ENCODE measurements around the gene NACA2.
"Not testable (repeated sequence)": the region's sequence is repeated elsewhere in the genome, so short reads cannot be mapped to it uniquely, and the experiment has no call there.

The NACA2 gene

GRCh38 chr17:61598014-61598413 lies 7.0 kb upstream of the NACA2 start:
- no peak for DNase-seq

DNA sequence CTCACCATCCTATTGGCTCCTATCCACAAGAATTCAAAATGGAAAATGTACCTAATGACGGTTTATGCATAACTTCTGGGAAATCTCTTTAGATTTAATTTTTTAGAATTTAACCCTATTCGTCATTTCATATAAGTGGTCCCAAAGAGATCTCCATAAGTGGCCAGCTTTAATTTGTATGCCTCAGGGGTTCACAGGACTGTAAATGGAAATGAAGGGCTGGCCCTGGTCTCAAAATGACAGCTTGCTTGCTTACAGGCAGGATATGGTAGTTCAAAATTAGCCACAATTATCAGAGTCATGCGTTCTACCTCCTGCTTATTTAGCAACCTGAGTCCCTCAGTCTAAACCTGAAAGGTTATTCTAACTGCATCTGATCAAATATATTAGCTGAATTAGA lies 6.6 kb upstream of the NACA2 start:
- no peak for DNase-seq

DNA sequence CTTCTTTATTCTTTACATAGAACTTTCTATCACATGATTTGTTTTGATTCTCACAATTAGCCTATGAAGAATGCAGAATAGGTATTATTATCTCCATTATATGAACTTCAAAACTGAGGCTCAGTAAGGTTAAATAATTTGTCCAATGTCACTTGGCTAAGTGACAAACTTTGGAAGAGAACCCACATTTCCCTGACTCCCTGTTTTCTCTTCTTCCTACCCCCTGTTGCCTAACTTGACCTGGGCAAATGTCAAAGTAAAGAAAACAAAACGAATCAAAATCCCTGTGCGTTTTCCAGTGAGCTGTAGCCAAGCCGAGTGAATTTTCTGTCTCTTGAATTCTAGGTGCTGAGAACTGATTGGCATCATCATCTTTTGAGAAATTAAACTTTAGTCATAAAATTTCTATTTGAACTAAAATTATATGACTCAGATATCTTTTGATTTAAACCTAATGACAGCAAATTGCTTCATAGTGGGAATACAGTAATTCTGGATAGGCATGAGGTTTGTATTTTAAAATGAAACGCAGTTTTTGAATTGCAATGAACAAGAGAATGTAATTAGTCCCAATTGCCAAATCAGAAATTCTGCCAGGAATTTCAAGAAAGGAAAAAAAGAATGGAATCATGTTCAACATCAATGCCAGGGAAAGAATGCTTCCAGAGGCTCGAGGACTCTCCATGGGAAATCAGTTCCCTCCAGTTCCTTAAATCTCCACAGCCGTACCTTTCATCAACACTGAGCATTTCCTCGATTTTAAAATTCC lies 4.6 kb upstream of the NACA2 start:
- no peak for DNase-seq

GRCh38 chr17:61594294-61594825 lies 3.3 kb upstream of the NACA2 start:
- DNase-seq, result no peak

- no peak for DNase-seq
These were observed 2.4 kb upstream of the NACA2 start for GRCh38 chr17:61593426-61593825.

DNA sequence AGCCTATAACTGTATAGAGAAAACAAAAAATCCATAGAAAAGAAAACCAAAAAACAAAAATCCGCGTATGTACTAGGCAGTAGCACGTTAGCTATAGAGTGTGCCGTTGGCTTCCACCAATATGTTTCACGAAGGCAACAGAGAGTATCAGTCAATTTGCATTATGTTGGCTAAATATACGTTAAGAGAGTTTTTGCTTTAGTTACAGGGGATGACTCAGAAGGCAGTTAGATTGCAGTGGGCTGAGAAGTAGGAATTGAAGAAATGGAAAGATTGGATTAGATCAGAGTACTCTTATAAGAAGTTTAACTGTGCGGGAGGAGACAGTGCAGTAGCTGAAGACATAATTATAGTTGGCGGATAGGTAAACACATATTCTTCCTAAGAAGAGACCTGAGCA lies 911 bp upstream of the NACA2 start:
- DNase-seq, result no peak

DNA sequence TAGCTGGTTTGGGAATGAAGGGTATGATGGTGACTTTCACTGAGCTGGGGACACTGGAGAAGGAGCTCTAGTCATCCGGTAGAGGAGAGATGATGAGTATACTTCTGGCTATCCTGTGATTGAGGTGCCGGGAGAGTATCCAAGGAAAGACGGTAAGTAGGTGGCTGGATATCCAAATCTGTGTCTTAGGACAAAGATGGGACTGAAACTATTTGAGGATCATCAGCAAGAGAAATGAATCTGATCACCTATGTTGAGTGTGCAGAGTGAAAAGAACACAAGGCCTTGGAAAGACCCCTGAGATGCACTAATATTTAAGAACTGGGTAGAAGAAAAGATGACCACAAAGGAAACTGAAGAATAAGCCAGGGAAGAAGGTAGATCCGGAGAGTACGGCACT lies 1.0 kb downstream of the NACA2 start:
- no peak for DNase-seq

- no peak for DNase-seq
These were observed 3.0 kb downstream of the NACA2 start for GRCh38 chr17:61587807-61588660.

DNA sequence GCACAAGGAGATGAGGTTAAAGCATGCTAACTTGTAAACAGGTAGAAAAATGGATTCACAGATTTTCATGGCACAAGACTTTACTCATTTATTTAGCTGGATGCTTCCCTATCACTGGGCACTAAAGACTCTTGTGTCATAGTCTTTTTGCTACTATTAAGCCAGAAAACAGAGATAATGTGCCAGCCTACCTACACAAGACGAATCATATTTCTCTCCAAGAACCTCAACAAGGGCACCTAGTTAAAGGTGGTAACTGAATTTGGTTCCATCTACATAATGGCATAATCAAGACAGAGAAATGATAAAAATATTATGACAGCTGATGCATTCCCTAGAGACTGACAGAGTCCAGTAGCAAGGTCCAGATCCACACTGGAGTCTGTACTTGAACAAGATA lies 3.8 kb downstream of the NACA2 start:
- DNase-seq, result no peak

DNA sequence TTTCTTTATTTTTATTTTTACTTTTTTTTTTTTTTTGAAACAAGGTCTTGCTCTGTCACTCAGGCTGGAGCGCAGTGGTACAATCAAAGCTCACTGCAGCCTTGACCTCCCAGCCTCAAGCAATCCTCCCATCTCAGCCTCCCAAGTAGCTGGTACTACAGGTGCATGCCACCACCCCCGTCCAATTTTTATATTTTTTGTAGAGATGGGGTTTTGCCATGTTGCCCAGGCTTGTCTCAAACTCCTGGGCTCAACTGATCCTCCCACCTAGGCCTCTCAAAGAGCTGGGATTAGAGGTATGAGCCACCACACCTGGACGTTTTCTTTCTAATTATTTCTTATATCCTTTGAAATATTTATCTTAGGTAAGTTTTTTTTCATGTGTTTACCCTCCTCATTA lies 4.4 kb downstream of the NACA2 start:
- not testable (repeated sequence) for DNase-seq

- no peak for DNase-seq
These were observed 4.9 kb downstream of the NACA2 start for GRCh38 chr17:61586031-61586566.

DNA sequence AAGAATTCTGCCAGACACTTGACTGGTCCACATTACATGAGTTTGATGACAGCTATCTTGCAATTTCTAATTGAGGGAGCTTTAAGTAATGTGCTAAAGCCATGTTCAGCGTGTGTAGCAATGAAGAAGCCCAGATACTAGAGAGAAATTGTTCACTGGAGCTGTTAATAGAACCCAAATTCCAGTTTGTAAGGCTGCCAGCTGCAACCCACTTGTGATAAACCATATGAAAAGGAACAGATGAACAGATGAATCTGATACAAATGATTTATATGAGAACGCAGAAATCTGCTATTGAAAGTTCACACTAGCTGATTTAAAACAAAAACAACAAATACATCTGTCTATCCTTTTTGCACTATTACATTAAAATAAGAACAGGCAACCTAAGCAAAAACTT lies 6.2 kb downstream of the NACA2 start:
- no peak for DNase-seq

DNA sequence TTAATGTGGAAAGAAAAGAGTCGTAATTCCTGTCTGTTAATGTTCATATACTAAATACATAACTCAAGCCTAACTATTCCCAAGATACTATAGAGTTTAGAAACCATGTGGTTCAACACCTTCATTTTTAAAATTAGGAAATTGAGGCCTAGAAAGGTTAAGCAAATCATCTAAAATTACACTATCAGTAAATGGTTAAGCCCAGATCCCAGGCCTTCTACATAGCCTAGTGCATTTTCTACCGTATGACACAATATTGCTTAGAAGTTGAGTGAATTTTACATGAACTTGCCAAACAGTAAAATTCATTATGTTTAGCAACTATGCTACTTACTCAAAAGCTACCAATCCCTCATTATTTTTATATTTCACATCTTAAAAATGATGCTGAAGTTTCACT lies 6.8 kb downstream of the NACA2 start:
- no peak for DNase-seq

GRCh38 chr17:61583660-61584264 lies 7.3 kb downstream of the NACA2 start:
- DNase-seq, result no peak

DNA sequence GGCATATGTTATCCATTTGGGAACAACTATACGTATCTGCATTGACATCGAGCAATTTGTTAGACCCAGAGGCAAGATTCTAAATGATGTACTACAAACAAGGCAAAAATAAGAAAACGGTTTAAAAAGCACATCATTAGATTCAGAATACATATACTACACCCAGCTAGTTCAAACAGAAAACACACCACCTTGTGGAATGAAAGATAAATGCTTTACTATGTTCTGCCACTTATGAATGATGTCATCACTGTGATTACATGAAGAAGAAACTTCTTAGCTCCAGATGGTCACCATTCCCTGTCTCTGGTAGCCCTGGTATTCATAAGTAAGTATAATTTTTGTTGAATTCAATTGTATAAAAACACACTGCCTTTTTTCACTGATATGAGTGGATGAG lies 7.8 kb downstream of the NACA2 start:
- peak; percentile 64 for DNase-seq

DNA sequence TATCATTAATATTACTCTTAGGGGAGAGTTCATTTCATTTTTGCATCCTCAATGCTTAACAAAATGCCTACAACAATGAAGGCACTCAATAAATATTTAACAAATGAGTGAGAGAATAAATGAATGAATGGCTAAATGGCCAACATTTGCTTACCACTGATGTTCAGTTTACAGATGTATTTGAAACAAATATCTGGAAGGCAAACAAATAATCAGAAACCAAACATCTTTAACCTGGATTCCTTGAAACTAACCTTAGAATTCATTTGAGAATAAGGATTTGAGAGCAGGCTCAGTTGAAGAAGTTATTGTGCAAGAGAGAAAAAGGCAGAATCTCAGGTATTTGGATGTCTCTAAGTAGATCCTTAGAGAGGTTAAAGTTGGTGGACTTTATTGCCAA lies 8.4 kb downstream of the NACA2 start:
- DNase-seq, result no peak

DNA sequence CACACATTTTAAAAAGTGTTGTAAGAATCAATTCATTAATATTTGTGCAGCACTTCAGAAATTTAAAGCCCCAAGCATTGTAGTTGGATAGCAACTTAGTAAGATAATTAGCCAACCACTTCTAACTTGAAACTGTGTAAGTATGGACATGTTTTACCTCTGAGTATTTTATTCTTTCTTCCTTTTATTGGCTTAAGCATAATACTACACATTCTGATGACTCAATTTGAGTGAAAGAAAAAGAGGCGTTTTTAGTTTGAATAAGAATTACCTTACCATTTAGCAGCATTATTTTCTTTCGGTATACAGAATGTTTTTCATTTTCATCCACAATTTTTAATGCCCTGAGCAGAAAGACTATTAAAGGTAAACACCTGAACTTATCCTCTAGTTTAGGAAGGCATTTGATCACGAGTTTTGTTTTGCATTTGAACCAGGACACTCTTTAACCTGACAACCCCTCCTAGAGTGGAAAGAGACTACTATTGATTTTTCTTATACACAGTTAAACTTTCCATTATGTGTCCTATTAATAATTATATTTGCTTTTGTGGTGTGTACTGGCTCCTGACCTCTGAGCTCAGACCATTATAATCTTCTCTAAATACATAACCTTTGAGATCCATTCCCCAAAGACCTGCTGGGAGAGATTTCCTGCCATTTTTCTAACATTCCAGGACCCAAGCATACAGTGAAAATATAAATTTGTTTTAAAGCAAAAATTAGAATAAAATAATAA lies 9.2 kb downstream of the NACA2 start:
- DNase-seq, result no peak

DNA sequence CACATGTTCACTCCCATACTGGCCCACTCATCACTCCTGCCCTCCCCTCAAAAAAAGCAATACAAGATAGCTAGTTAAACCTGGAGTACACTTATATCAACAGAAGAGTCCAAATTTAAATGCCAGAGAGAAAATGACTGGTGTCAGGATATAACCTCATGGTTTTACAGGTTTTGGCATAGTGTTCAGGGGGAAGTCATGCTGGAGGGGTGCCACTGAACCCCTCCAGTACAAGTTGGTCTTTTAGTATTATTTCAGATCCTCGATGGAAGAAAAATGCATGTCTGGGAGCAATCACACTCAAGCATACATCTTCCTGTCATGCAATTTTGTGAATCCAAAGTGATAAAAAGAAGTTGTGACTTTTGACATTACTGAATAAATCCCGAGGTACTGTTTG lies 10.5 kb downstream of the NACA2 start:
- DNase-seq, result no peak

- DNase-seq, result no peak
These were observed 11.1 kb downstream of the NACA2 start for GRCh38 chr17:61579961-61580360.

- no peak for DNase-seq
These were observed 11.7 kb downstream of the NACA2 start for GRCh38 chr17:61579347-61579746.

DNA sequence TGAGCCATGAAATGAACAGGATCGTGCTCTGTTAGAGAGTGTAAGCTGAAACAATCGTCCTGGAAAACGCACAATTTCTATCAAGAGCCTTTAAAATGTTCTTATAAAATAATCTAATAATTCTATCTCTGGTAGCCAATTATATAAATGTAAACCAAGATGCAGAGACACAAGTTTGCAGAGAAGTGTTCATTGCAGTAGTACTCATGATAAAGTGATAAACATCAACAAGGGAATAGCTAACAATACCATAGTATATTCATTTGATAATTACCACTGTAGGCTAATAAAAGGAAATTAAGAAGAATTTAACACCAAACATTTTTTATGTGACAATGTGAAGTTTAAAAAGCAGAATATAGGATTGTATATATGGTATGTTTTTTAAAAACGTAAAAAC lies 12.4 kb downstream of the NACA2 start:
- DNase-seq, result no peak

DNA sequence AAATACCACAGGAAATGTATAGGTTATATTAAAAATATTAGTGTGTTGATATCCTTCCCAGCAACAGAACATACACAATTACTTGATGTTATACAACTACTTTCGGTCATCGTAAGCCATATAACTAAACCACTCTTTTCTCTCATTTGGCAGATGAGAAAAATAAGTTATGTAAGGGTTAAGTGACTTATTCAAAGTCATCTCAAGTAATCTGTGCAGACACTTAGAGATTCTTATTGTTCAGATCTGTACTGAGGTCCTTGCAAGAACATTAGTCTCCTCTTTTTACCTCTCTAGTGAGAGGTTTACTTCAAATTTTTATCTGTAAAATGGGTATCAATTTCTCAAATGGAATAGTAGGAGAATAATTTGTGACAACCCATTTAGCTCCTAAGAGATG lies 15.0 kb downstream of the NACA2 start:
- no peak for DNase-seq
